K562 (cell line): ENCODE data around the gene OPA3.

Source experiments
- AFF4 ChIP-seq: sonication (generic); formaldehyde crosslinking; IDR thresholded peaks from 2 replicates; pipeline ENCODE4 v1.8.0; 2023; ENCODE audit warnings: mild to moderate bottlenecking, missing genetic modification reagents
- CBFB ChIP-seq: sonication (generic); formaldehyde crosslinking; IDR thresholded peaks from 2 replicates; pipeline ENCODE4 v1.4.0; 2020; ENCODE audit warnings: mild to moderate bottlenecking, missing genetic modification reagents
- CEBPB ChIP-seq: fragments of 450-650 bp; IDR thresholded peaks from 2 replicates; pipeline ENCODE4 v1.6.1; 2016; ENCODE audit warnings: missing genetic modification characterization, missing compliant biosample characterization
- CTCF ChIP-seq, 3 experiments: IDR thresholded peaks in 2 of 3; conservative IDR thresholded peaks in 1 of 3; 2 replicates each; pipeline ENCODE4 v1.5.1; 2011 to 2012; ENCODE audit warnings: low read length in 3 of 3, mild to moderate bottlenecking in 3 of 3, control low read depth in 2 of 3, improper control_type of control experiment in 1 of 3, inconsistent platforms in 1 of 3, low read depth in 1 of 3, mixed read lengths in 1 of 3, moderate library complexity in 1 of 3; ENCODE audit not compliant: insufficient read depth in 2 of 3
- ETV1 ChIP-seq: fragments of 450-650 bp; conservative IDR thresholded peaks from 2 replicates; pipeline ENCODE4 v1.6.1; 2016; ENCODE audit warnings: missing genetic modification characterization, control low read depth, low read depth, missing compliant biosample characterization
- EZH2 ChIP-seq: IDR thresholded peaks from 2 replicates; pipeline ENCODE4 v1.6.1; 2012; ENCODE audit warnings: low read depth, mild to moderate bottlenecking, inconsistent platforms, low read length, borderline replicate concordance
- FOXA1 ChIP-seq: fragments of 450-650 bp; IDR thresholded peaks from 2 replicates; pipeline ENCODE4 v1.6.1; 2016; ENCODE audit warnings: mild to moderate bottlenecking, borderline replicate concordance
- HDGF ChIP-seq: fragments of 450-650 bp; IDR thresholded peaks from 2 replicates; pipeline ENCODE4 v1.6.1; 2016
- MXI1 ChIP-seq: IDR thresholded peaks from 2 replicates; pipeline ENCODE4 v1.6.1; 2011; ENCODE audit warnings: low read depth, mild to moderate bottlenecking, improper control_type of control experiment, low read length
- POLR2AphosphoS5 ChIP-seq: IDR thresholded peaks from 2 replicates; pipeline ENCODE4 v1.6.1; 2011; ENCODE audit warnings: mild to moderate bottlenecking, low read depth, low read length, moderate library complexity; ENCODE audit not compliant: control insufficient read depth, insufficient read depth

DNA sequence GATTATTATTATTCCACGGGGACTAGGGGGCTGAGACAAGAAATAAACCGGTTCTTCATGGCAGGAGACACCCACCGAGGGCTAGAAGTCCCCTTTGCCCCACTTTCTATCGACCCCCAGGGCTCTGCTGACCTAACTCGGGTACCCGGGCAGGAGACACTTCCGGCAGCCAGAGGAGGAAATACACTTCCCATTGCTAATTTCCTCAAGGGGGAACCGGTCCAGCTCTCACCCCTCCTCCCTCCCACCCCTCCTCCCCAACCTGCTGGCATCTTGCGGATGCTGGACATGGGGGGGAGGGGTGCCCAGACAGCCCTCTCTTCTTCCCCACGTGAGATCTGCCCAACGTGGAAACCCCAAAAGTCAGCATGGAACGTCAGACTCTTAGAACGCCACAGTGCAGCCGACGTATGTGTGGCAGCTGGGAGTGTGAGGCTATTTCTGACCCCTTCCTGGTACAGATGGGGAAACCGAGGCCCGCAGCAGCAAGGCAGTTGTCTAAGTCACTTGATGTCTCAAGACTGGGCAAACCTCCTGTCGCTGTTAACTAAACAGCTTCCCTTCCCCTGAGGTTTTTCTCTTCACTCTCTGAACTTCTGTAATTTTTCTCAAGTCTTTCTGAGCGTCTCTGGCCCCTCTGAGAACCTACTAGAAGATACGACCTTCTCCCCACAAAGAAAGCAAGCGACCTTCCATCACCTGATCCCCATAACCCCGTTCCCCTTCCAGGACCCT is 13.8 kb upstream of the OPA3 start:
- TF ChIP-seq FOXA1 (no peak), POLR2AphosphoS5 (no peak), CTCF (IDR thresholded peaks at IDR 0.05 in 2 of 3, conservative IDR thresholded peaks at IDR 0.05 in 1 of 3; ENCODE audit: insufficient read depth in 2 of 3, low read depth in 1 of 3, low read length in 3 of 3) (no peak), EZH2 (no peak), CEBPB (tag) (no peak), AFF4 (no peak), ETV1 (tag) (no peak), MXI1 (no peak), CBFB (no peak), HDGF (no peak)
